Activated T-cell treated with anti-CD3 and anti-CD28 coated beads, Interleukin-2, amount 50 U/mL, for 24 hours (primary cell): ENCODE results near the gene ZNF605.
A peak's percentile ranks its signal among the peaks of the same experiment; 100 is the strongest.
"Not testable (repeated sequence)": the region's sequence is repeated elsewhere in the genome, so short reads cannot be mapped to it uniquely, and the experiment has no call there.

Experiments used
- DNase-seq: peaks from one replicate; pipeline ENCODE4 v3.0.0-alpha.2; 2020
- H3K27ac Mint-ChIP-seq: 2 replicates; pipeline ENCODE4 v1.8.0; 2020; ENCODE audit warnings: mild to moderate bottlenecking, mixed read lengths
- H3K27me3 Mint-ChIP-seq: 2 replicates; pipeline ENCODE4 v1.8.0; 2020; ENCODE audit warnings: mixed read lengths
- H3K36me3 Mint-ChIP-seq: 2 replicates; pipeline ENCODE4 v1.8.0; 2020; ENCODE audit warnings: low read depth, mixed read lengths
- H3K4me1 Mint-ChIP-seq: 2 replicates; pipeline ENCODE4 v1.8.0; 2020; ENCODE audit warnings: low read depth, mixed read lengths
- H3K4me3 Mint-ChIP-seq: 2 replicates; pipeline ENCODE4 v1.8.0; 2020; ENCODE audit warnings: mild to moderate bottlenecking, moderate library complexity, mixed read lengths
- H3K9me3 Mint-ChIP-seq: 2 replicates; pipeline ENCODE4 v1.8.0; 2020; ENCODE audit warnings: mixed read lengths

Gene ZNF605

DNA sequence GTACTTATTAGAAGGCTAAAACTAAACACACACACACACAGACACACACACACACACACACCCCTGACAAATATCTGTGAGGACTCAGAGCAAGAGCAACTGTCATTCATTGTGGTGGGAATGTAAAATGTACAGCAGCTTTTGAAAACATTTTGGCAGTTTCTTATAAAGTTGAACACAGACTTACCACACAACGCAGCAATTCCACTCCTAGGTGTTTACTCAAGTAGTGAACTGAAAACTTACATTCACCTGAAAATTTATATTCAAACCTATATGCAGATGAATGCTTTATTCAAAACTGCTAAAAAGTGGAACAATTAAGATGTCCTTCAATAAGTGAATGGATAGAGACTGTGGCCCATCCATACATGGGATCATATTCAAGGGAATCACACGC is 18.6 kb downstream of the ZNF605 start:
- no peak overlapping the region for H3K27ac Mint-ChIP-seq
- peaks cover 51% of the 10 kb centered on the region for H3K9me3 Mint-ChIP-seq
- no peak for DNase-seq
- H3K36me3 Mint-ChIP-seq = peaks cover 73% of the 10 kb centered on the region
- H3K4me3 Mint-ChIP-seq = no peak overlapping the region
- H3K4me1 Mint-ChIP-seq = no peaks in the 10 kb centered on the region
- no peaks in the 10 kb centered on the region for H3K27me3 Mint-ChIP-seq

DNA sequence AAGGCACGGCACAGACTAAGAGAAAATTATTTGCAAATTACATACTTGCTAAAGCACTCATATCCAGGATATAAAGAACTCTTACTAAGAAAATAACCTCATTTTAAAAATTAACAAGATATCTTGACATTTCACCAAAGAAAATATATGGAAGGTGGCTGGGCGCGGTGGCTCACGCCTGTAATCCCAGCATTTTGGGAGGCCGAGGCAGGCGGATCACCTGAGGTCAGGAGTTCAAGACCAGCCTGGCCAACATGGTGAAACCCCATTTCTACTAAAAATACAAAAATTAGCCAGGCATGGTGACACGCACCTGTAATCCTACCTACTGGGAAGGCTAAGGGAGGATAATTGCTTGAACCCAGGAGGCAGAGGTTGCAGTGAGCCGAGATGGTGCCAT is 19.2 kb downstream of the ZNF605 start:
- H3K4me1 Mint-ChIP-seq, H3K27me3 Mint-ChIP-seq, H3K4me3 Mint-ChIP-seq, DNase-seq, H3K27ac Mint-ChIP-seq: not testable (repeated sequence)
- Mint-ChIP-seq H3K36me3 (peaks cover 73% of the 10 kb centered on the region), H3K9me3 (peaks cover 49% of the 10 kb centered on the region)

- H3K4me3 Mint-ChIP-seq = no peak overlapping the region
- no peak overlapping the region for H3K27ac Mint-ChIP-seq
- peaks cover 48% of the 10 kb centered on the region for H3K9me3 Mint-ChIP-seq
- no peaks in the 10 kb centered on the region for H3K4me1 Mint-ChIP-seq
- H3K36me3 Mint-ChIP-seq = peaks cover 73% of the 10 kb centered on the region
- no peak for DNase-seq
- H3K27me3 Mint-ChIP-seq = no peaks in the 10 kb centered on the region
Measured at GRCh38 chr12:132936163-132936562, 19.9 kb downstream of the ZNF605 start.

DNA sequence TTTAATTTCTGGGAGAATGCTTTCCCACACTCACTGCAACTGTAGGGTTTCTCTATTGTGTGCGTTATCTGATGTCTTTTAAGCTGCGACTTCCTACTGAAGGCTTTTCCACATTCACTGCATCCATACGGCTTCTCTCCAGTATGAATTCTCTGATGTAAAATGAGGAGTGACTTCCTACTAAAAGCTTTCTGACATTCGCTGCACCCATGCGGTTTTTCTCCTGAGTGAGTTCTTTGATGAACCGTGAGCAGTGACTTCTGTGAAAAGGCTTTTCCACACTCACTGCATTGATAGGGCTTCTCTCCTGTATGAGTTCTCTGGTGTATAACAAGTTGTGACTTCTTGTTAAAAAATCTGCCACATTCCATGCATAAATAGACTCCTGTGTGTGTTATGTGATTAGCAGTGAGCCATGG is 29.7 kb downstream of the ZNF605 start:
- peaks cover 72% of the 10 kb centered on the region for H3K9me3 Mint-ChIP-seq
- H3K4me1 Mint-ChIP-seq = no peaks in the 10 kb centered on the region
- H3K4me3 Mint-ChIP-seq = no peak overlapping the region
- no peaks in the 10 kb centered on the region for H3K27me3 Mint-ChIP-seq
- H3K27ac Mint-ChIP-seq = no peak overlapping the region
- DNase-seq = no peak
- H3K36me3 Mint-ChIP-seq = peaks cover 95% of the 10 kb centered on the region

DNA sequence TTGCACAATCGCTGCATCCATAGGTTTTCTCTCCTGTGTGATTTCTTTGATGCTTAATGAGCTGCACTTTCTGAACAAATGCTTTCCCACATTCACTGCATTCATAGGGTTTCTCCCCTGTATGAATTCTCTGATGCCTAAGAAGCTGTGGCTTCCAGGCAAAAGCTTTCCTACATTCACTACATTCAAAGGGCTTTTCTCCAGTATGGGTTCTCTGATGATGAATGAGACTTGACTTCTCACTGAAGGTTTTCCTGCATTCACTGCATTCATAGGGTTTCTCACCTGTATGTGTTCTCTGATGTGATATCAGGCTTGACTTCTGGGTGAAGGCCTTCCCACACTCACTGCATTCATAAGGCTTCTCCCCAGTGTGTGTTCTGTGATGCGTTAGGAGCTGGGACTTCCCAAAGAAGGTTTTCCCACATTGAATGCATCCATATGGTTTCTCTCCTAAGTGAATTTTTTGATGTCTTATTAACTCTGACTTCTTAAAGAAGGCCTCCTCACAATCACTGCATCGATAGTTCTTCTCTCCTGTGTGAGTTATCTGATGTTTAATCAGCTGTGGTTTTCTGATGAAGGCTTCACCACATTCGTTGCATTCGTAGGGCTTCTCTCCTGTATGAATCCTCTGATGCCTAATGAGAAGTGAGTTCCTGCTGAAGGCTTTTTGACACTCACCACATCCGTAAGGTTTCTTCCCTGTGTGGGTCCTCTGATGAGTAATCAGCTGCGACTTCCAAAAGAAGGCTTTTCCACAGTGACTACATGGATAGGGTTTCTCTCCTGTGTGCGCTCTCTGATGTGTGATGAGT is 30.3 kb downstream of the ZNF605 start:
- no peaks in the 10 kb centered on the region for H3K27me3 Mint-ChIP-seq
- H3K27ac Mint-ChIP-seq = no peak overlapping the region
- no peak overlapping the region for H3K4me3 Mint-ChIP-seq
- H3K36me3 Mint-ChIP-seq = peaks cover 94% of the 10 kb centered on the region
- H3K9me3 Mint-ChIP-seq = peaks cover 73% of the 10 kb centered on the region
- H3K4me1 Mint-ChIP-seq = no peaks in the 10 kb centered on the region
- DNase-seq = no peak

DNA sequence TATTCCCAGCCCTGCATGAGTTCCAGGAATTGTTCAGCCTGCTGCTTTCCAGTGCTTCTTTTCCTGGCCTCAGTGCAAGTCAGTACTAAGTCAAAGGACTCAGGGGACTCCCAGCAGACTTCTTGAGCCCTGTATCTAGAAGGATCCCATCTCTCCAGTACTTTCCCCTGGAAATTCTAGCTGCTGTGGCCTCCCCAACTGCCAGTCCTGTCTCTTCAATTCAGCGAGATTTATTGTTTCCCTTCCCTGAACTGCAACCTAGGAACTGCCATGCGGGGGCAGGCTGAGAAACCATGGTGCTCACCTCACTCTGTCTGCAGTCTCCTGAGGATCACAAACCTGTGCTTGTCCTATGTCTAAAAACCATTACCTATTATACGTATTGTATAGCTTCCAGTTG is 31.8 kb downstream of the ZNF605 start:
- Mint-ChIP-seq H3K4me3 (no peak overlapping the region), H3K9me3 (peaks cover 65% of the 10 kb centered on the region), H3K4me1 (no peaks in the 10 kb centered on the region), H3K27ac (no peak overlapping the region), H3K27me3 (no peaks in the 10 kb centered on the region), H3K36me3 (peaks cover 88% of the 10 kb centered on the region)
- no peak for DNase-seq

GRCh38 chr12:132923356-132923909 is 32.7 kb downstream of the ZNF605 start:
- H3K27me3 Mint-ChIP-seq = no peaks in the 10 kb centered on the region
- peaks cover 85% of the 10 kb centered on the region for H3K36me3 Mint-ChIP-seq
- peaks cover 66% of the 10 kb centered on the region for H3K9me3 Mint-ChIP-seq
- no peak overlapping the region for H3K27ac Mint-ChIP-seq
- no peak overlapping the region for H3K4me3 Mint-ChIP-seq
- no peak for DNase-seq
- no peaks in the 10 kb centered on the region for H3K4me1 Mint-ChIP-seq

DNA sequence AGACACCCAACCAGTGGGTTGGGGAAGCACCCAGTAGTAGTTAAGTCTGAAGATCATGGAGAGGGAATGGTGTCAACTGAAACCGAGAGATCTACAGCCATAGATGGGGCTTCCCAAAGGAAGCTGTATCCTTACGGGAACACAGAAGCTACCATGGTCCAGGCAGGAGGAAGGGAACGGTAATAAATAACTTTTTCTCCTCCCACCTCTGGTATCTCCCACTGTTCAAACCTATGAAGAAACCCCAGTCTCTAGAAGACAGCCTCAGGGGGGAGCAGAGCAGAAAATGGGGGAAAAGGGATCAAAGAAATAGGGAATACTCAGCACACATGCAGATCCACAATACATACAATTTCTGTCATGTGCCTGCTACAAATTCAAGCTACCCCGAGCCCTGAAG is 33.4 kb downstream of the ZNF605 start:
- Mint-ChIP-seq H3K27ac (no peak overlapping the region), H3K9me3 (peaks cover 71% of the 10 kb centered on the region), H3K36me3 (peaks cover 85% of the 10 kb centered on the region), H3K4me3 (no peak overlapping the region), H3K4me1 (no peaks in the 10 kb centered on the region), H3K27me3 (no peaks in the 10 kb centered on the region)
- DNase-seq = no peak

GRCh38 chr12:132921685-132922084 is 34.4 kb downstream of the ZNF605 start:
- peaks cover 78% of the 10 kb centered on the region for H3K36me3 Mint-ChIP-seq
- peaks cover 68% of the 10 kb centered on the region for H3K9me3 Mint-ChIP-seq
- H3K4me1 Mint-ChIP-seq = no peaks in the 10 kb centered on the region
- no peak overlapping the region for H3K27ac Mint-ChIP-seq
- H3K27me3 Mint-ChIP-seq = no peaks in the 10 kb centered on the region
- H3K4me3 Mint-ChIP-seq = no peak overlapping the region
- DNase-seq = no peak

- Mint-ChIP-seq H3K9me3 (peaks cover 57% of the 10 kb centered on the region), H3K27me3 (no peaks in the 10 kb centered on the region), H3K36me3 (peaks cover 71% of the 10 kb centered on the region), H3K4me1 (no peaks in the 10 kb centered on the region), H3K4me3 (no peak overlapping the region), H3K27ac (no peak overlapping the region)
- no peak for DNase-seq
Measured at GRCh38 chr12:132918680-132919079, 37.4 kb downstream of the ZNF605 start.

GRCh38 chr12:132909030-132909368 is 47.1 kb downstream of the ZNF605 start:
- Mint-ChIP-seq H3K27me3 (no peaks in the 10 kb centered on the region), H3K4me1 (peaks cover 23% of the 10 kb centered on the region), H3K27ac (peak overlapping the region; percentile 94), H3K36me3 (peaks cover 40% of the 10 kb centered on the region), H3K9me3 (peaks cover 20% of the 10 kb centered on the region), H3K4me3 (peak overlapping the region; percentile 82)
- no peak for DNase-seq

GRCh38 chr12:132908145-132909029 is 47.7 kb downstream of the ZNF605 start:
- Mint-ChIP-seq H3K9me3 (peaks cover 14% of the 10 kb centered on the region), H3K36me3 (peaks cover 34% of the 10 kb centered on the region)

DNA sequence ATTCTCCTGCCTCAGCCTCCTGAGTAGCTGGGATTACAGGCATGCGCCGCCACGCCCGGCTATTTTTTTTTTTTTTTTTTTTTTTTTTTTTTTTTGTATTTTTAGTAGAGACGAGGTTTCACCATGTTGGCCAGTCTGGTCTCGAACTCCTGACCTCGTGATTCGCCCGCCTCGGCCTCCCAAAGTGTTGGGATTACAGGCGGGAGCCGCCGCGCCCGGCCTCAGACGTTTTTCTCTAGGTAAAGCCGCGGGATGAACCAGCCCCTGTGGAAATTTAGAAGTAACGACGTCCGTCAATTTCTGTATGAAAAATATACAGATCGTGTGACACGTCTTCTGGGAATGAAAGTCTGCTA is 48.3 kb downstream of the ZNF605 start:
- not testable (repeated sequence) for DNase-seq, H3K27me3 Mint-ChIP-seq
- Mint-ChIP-seq H3K4me1 (peaks cover 25% of the 10 kb centered on the region), H3K27ac (peak overlapping the region; percentile 94), H3K4me3 (peak overlapping the region; percentile 82), H3K36me3 (peaks cover 32% of the 10 kb centered on the region), H3K9me3 (peaks cover 13% of the 10 kb centered on the region)

More at GRCh38 chr12:132908145-132909029, 47.7 kb downstream of the ZNF605 start:
- peak; percentile 97 for DNase-seq
- Mint-ChIP-seq H3K4me1 (peaks cover 25% of the 10 kb centered on the region), H3K4me3 (peak overlapping the region; percentile 82), H3K27ac (peak overlapping the region; percentile 94), H3K27me3 (no peaks in the 10 kb centered on the region)

- peaks cover 25% of the 10 kb centered on the region for H3K4me1 Mint-ChIP-seq
- peaks cover 11% of the 10 kb centered on the region for H3K9me3 Mint-ChIP-seq
- peak overlapping the region; percentile 18 for H3K4me3 Mint-ChIP-seq
- no peak for DNase-seq
- H3K27me3 Mint-ChIP-seq = no peaks in the 10 kb centered on the region
- peaks cover 30% of the 10 kb centered on the region for H3K36me3 Mint-ChIP-seq
- no peak overlapping the region for H3K27ac Mint-ChIP-seq
Measured at GRCh38 chr12:132907216-132907615, 48.9 kb downstream of the ZNF605 start.
